Nephron (organoid): ENCODE measurements around the gene FREY1.

ENCODE experiments used
- H3K27ac Mint-ChIP-seq, 3 experiments: 2 replicates each; pipeline ENCODE4 v1.8.0; 2020; ENCODE audit warnings: mixed read lengths in 3 of 3, mild to moderate bottlenecking in 2 of 3, moderate library complexity in 1 of 3
- H3K27me3 Mint-ChIP-seq: 2 replicates; pipeline ENCODE4 v1.8.0; 2021; ENCODE audit warnings: low read depth, mild to moderate bottlenecking, moderate library complexity, mixed read lengths
- H3K36me3 Mint-ChIP-seq: 2 replicates; pipeline ENCODE4 v1.8.0; 2020; ENCODE audit warnings: low read depth, mixed read lengths
- H3K4me1 Mint-ChIP-seq: 2 replicates; pipeline ENCODE4 v1.8.0; 2020; ENCODE audit warnings: mixed read lengths
- H3K4me3 Mint-ChIP-seq, 3 experiments: 2 replicates each; pipeline ENCODE4 v1.8.0; 2020; ENCODE audit warnings: mild to moderate bottlenecking in 3 of 3, mixed read lengths in 3 of 3, moderate library complexity in 2 of 3
- H3K9me3 Mint-ChIP-seq: 2 replicates; pipeline ENCODE4 v1.8.0; 2020; ENCODE audit warnings: mixed read lengths
- TF ChIP-seq, protein P1 (sequence below), 3 experiments: fragments of 200-600 bp; sonication (generic); IDR thresholded peaks; one replicate each; pipeline ENCODE4 v1.5.0; 2021; ENCODE audit warnings: antibody characterized with exemption in 3 of 3; ENCODE audit not compliant: unreplicated experiment in 3 of 3

Gene FREY1, protein sequence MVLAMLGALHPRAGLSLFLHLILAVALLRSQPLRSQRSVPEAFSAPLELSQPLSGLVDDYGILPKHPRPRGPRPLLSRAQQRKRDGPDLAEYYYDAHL

DNA sequence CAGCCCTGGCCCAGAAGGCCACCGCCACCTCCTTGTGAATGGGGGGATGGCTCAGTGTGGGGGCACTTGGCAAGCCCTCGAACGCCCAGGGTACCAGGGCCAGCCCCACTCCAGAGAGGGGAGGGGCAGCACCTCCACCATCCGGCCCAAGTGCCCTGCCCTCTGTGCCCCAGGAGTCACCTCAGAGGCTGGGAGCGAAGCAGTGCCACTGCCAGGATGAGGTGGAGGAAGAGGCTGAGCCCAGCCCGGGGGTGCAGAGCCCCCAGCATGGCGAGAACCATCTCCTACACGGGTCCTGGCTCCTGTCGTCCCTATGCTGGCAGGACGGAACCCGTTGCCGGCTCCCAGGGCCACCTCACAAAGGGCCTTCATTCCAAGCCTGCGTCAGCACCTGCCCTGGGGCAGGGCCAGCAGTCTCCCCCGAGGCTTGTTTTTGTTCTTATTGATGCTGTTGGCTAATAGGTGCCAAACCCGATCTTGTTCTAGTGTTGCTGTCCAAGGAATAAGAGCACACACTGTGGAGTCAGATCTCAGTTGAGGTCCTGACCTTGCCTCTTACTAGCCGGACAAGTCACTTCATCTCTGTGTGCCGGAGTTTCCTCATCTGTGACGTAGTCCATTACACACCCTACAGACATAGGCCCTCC lies at the start of gene FREY1:
Gene FREY1 (minus strand): TSS at position 307 of the 647 bp plus-strand sequence. CDS start 26 bp downstream, at position 281.
- Mint-ChIP-seq H3K36me3 (peaks cover 14% of the 10 kb centered on the region), H3K9me3 (no peaks in the 10 kb centered on the region), H3K4me3 (no peak within 1 kb of the TSS), H3K4me1 (peaks cover 9% of the 10 kb centered on the region), H3K27me3 (no peaks in the 10 kb centered on the region), H3K27ac (no peak within 1 kb of the TSS)
- TF ChIP-seq, protein P1, sequence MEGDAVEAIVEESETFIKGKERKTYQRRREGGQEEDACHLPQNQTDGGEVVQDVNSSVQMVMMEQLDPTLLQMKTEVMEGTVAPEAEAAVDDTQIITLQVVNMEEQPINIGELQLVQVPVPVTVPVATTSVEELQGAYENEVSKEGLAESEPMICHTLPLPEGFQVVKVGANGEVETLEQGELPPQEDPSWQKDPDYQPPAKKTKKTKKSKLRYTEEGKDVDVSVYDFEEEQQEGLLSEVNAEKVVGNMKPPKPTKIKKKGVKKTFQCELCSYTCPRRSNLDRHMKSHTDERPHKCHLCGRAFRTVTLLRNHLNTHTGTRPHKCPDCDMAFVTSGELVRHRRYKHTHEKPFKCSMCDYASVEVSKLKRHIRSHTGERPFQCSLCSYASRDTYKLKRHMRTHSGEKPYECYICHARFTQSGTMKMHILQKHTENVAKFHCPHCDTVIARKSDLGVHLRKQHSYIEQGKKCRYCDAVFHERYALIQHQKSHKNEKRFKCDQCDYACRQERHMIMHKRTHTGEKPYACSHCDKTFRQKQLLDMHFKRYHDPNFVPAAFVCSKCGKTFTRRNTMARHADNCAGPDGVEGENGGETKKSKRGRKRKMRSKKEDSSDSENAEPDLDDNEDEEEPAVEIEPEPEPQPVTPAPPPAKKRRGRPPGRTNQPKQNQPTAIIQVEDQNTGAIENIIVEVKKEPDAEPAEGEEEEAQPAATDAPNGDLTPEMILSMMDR (IDR thresholded peaks at IDR 0.05; ENCODE audit: unreplicated experiment in 3 of 3): no peak

DNA sequence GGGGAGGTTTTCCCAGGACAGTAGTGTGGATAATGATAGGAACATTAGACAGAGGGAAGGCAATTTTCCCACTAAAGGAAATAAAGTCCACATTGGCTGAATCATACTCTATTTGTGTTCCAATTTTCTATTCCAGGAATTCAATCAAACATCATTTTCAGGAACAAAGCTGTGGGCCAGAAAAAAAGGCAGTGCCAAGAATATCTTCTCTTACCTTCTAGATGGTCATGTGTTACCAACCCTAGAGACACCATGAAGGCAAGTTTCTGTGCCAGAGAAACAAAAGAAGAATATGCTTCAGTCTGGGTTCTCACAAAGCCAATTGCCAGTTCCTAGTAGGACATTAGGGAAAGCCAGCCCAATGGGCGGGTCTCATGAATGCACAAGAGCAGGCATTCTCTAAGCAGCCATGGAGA lies 42.9 kb upstream of the FREY1 start:
- Mint-ChIP-seq H3K27ac (no peak overlapping the region), H3K4me1 (peaks cover 5% of the 10 kb centered on the region), H3K27me3 (no peaks in the 10 kb centered on the region), H3K36me3 (peaks cover 81% of the 10 kb centered on the region), H3K9me3 (no peaks in the 10 kb centered on the region), H3K4me3 (no peak overlapping the region)
- TF ChIP-seq, protein P1 (IDR thresholded peaks at IDR 0.05; ENCODE audit: unreplicated experiment in 3 of 3): no peak

DNA sequence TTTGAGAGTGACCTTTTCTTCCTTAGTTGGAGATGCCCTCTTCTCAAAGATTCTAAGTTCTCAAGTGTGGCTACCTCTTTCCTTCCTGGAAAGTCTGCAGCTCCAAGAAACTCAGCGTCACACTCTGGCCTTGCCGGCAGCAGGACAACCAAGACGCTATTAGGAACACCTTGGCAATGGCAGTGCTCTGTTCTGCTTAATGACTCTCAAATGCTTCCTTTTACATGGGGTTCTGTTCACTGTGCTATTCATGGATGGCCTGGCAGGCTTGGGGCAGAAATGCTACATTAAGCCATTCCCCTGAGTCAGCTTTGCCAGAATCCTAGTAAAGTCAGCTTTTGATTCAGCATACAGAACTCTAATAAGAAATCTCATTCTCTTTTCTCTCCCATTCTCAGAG lies 41.3 kb upstream of the FREY1 start:
- no peak overlapping the region for H3K4me3 Mint-ChIP-seq
- peak overlapping the region in 2 of 3 experiments; percentile 33 to 46 for H3K27ac Mint-ChIP-seq
- TF ChIP-seq, protein P1 (IDR thresholded peaks at IDR 0.05; ENCODE audit: unreplicated experiment in 3 of 3): no peak
- H3K36me3 Mint-ChIP-seq: peaks cover 82% of the 10 kb centered on the region
- no peaks in the 10 kb centered on the region for H3K27me3 Mint-ChIP-seq
- peaks cover 5% of the 10 kb centered on the region for H3K4me1 Mint-ChIP-seq
- no peaks in the 10 kb centered on the region for H3K9me3 Mint-ChIP-seq

DNA sequence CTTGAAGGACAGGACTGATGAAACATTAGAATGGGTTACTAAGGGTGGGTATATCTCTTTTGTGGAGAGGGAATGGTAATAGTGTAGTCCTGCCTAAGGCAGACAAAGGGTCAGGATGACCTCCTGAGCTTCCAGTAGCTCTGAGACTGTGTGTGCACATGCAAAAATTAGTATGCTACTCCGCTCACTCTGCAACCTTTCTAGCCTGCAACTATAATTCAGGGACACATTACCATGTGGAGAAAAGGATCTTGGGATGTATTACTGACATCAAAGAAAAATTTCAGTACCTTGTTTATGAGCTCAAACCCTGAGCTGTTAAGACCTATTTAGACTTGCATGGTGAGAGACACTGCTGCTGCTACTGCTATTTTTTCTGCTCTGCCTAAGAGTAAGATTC lies 40.8 kb upstream of the FREY1 start:
- H3K9me3 Mint-ChIP-seq: no peaks in the 10 kb centered on the region
- peaks cover 5% of the 10 kb centered on the region for H3K4me1 Mint-ChIP-seq
- no peaks in the 10 kb centered on the region for H3K27me3 Mint-ChIP-seq
- H3K36me3 Mint-ChIP-seq: peaks cover 78% of the 10 kb centered on the region
- peak overlapping the region in 2 of 3 experiments; percentile 33 to 46 for H3K27ac Mint-ChIP-seq
- TF ChIP-seq, protein P1 (IDR thresholded peaks at IDR 0.05; ENCODE audit: unreplicated experiment in 3 of 3): no peak
- H3K4me3 Mint-ChIP-seq: no peak overlapping the region

DNA sequence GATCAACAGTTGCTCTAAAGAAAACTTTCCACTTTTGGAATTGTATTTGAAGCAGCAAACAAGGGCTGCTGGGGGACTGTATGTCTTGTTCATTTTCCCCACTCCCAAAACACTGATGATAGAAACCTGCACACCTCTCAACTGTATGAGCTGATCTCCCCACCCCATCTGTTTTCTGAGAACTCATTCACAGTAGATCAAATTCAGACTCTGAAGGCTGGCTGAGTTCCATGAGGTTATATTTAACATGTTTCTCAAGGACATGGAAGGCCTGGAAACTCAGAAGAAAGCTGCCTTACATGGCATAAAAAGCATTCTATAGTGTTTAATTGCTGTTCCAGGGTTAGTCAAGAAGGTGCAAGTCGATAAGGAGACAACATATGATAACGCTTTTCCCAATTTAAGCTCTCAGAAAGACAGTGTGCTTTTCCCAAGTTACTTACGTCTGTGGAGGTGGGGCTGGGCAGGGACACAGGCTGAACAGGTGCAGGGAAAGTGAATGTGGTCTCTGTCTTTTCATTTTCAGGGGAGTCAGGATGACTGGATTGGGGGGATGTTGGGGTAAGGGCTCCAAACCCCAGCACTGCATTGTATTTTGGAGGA lies 38.4 kb upstream of the FREY1 start:
- no peaks in the 10 kb centered on the region for H3K27me3 Mint-ChIP-seq
- H3K4me1 Mint-ChIP-seq: peaks cover 5% of the 10 kb centered on the region
- H3K4me3 Mint-ChIP-seq: no peak overlapping the region
- TF ChIP-seq, protein P1 (IDR thresholded peaks at IDR 0.05; ENCODE audit: unreplicated experiment in 3 of 3): no peak
- peaks cover 78% of the 10 kb centered on the region for H3K36me3 Mint-ChIP-seq
- H3K9me3 Mint-ChIP-seq: no peaks in the 10 kb centered on the region
- no peak overlapping the region for H3K27ac Mint-ChIP-seq
